Measurements from ENCODE around the gene CNNM1. TPM values are rescaled to one million over a fixed set of nuclear protein-coding genes. Genes with fewer than 3 reads are reported as not detected.

Gene CNNM1
- total and polyA plus RNA-seq, 2 donors (not counting 1 experiment from before 2014, with no cell fraction given) = not detected

DNA sequence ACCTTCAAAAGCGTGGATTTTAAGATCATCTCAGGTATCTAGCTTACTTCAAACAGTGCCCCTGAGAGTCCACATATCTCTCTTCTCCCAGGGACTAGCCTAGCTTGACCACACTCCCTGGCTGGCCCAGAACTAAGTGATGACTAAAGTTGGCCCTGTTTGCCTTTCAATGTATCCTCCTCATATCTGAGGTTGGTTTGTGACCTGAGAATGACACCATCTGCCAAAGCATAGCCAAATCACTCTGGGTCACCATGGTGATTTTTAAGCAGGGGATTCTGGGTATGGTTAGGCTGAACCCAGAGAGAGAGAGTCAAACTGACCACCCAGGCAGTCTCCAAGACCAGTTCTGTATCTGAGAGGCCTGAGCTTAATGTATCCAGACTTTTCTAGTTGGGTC, 16.2 kb downstream of the CNNM1 start:
- POLR2A ChIA-PET = no interaction called here
- no peak overlapping the region for H3K4me3 Mint-ChIP-seq
- DNase-seq = no peak
- WGBS (ENCODE audit: insufficient coverage) = 100% methylated on average over 1 of the region's 1 CpG
- Histone ChIP-seq H3K36me3 (replicated peaks in 1 of 2; ENCODE audit: control extremely low read depth in 1 of 2, control insufficient read depth in 1 of 2, extremely low read depth in 1 of 2, insufficient read depth in 2 of 2, low read length in 1 of 2) (no peaks in the 10 kb centered on the region), H4K20me1 (ENCODE audit: control insufficient read depth, insufficient read depth, low read length, poor library complexity, severe bottlenecking) (no peaks in the 10 kb centered on the region), H3K4me2 (replicated peaks; ENCODE audit: low read depth, low read length, poor library complexity, severe bottlenecking) (no peak overlapping the region), H3K27ac (ENCODE audit: low read length in 2 of 2) (no peak overlapping the region), H3K27me3 (replicated peaks in 1 of 4; ENCODE audit: control extremely low read depth in 1 of 4, control insufficient read depth in 3 of 4, insufficient read depth in 4 of 4, low read length in 3 of 4) (peaks cover 0 to 3% (median 0%) of the 10 kb centered on the region in 4 experiments), H3K79me2 (ENCODE audit: control insufficient read depth, insufficient read depth, low read length) (no peaks in the 10 kb centered on the region), H3K9ac (ENCODE audit: low read length) (no peak overlapping the region), H3K4me1 (ENCODE audit: control insufficient read depth in 2 of 2, insufficient read depth in 2 of 2, low read length in 2 of 2) (no peaks in the 10 kb centered on the region), H3K4me3 (ENCODE audit: control extremely low read depth in 1 of 5, extremely low read depth in 1 of 5, insufficient read depth in 1 of 5, low read depth in 2 of 5, low read length in 4 of 5) (no peak overlapping the region), H2AFZ (ENCODE audit: insufficient read depth, low read depth, low read length, poor library complexity, severe bottlenecking) (no peak overlapping the region), H3K9me3 (ENCODE audit: control extremely low read depth in 1 of 3, control insufficient read depth in 2 of 3, insufficient read depth in 1 of 3, low read length in 2 of 3) (no peaks in the 10 kb centered on the region)
- no peaks in the 10 kb centered on the region for H3K4me1 Mint-ChIP-seq
- intact Hi-C loops (cut with micrococcal nuclease) = no loop called here
- ATAC-seq (ENCODE audit: low read depth) = no peak
- no peaks in the 10 kb centered on the region for H3K9me3 Mint-ChIP-seq (ENCODE audit: insufficient read depth)
- CTCF ChIA-PET = no interaction called here
- no peak for TF ChIP-seq EZH2 (IDR thresholded peaks at IDR 0.05; ENCODE audit: borderline replicate concordance, insufficient read depth, low read depth, low read length, poor library complexity, severe bottlenecking)
- TF ChIP-seq, protein P1, sequence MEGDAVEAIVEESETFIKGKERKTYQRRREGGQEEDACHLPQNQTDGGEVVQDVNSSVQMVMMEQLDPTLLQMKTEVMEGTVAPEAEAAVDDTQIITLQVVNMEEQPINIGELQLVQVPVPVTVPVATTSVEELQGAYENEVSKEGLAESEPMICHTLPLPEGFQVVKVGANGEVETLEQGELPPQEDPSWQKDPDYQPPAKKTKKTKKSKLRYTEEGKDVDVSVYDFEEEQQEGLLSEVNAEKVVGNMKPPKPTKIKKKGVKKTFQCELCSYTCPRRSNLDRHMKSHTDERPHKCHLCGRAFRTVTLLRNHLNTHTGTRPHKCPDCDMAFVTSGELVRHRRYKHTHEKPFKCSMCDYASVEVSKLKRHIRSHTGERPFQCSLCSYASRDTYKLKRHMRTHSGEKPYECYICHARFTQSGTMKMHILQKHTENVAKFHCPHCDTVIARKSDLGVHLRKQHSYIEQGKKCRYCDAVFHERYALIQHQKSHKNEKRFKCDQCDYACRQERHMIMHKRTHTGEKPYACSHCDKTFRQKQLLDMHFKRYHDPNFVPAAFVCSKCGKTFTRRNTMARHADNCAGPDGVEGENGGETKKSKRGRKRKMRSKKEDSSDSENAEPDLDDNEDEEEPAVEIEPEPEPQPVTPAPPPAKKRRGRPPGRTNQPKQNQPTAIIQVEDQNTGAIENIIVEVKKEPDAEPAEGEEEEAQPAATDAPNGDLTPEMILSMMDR (IDR thresholded peaks at IDR 0.05) = no peak
- H3K27ac Mint-ChIP-seq = no peak overlapping the region
- H3K27me3 Mint-ChIP-seq = peaks cover 20% of the 10 kb centered on the region

DNA sequence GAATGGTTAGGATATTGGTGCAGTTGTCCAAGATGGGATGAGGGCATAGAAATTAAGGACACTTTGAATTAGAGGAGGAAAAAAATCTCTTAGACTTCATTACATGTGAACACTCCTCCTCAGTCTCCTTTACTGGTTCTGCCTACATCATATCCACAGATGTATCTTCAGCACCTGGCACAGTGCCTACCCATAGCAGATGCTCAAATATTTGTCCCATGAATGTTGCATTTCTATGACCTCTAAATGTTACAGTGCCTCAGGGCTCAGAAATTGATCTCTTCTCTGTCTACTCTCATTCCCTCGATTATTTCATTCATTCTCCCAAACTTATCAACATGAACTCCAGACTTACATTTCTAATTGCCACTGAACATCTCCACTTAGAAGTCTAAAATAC, 17.1 kb downstream of the CNNM1 start:
- H3K4me3 Mint-ChIP-seq = no peak overlapping the region
- H3K4me2 ChIP-seq (replicated peaks; ENCODE audit: low read depth, low read length, poor library complexity, severe bottlenecking) = no peak overlapping the region
- H3K4me1 Mint-ChIP-seq = no peaks in the 10 kb centered on the region
- H3K9me3 Mint-ChIP-seq (ENCODE audit: insufficient read depth) = no peaks in the 10 kb centered on the region
- H4K20me1 ChIP-seq (ENCODE audit: control insufficient read depth, insufficient read depth, low read length, poor library complexity, severe bottlenecking) = no peaks in the 10 kb centered on the region
- peaks cover 0 to 3% (median 0%) of the 10 kb centered on the region in 4 experiments for H3K27me3 ChIP-seq (replicated peaks in 1 of 4; ENCODE audit: control extremely low read depth in 1 of 4, control insufficient read depth in 3 of 4, insufficient read depth in 4 of 4, low read length in 3 of 4)
- TF ChIP-seq EZH2 (IDR thresholded peaks at IDR 0.05; ENCODE audit: borderline replicate concordance, insufficient read depth, low read depth, low read length, poor library complexity, severe bottlenecking) = no peak
- TF ChIP-seq, protein P1 (IDR thresholded peaks at IDR 0.05) = no peak
- no peak for ATAC-seq (ENCODE audit: low read depth)
- no peak overlapping the region for H2AFZ ChIP-seq (ENCODE audit: insufficient read depth, low read depth, low read length, poor library complexity, severe bottlenecking)
- POLR2A ChIA-PET = no interaction called here
- no peak for DNase-seq
- no peak overlapping the region for H3K27ac ChIP-seq (ENCODE audit: low read length in 2 of 2)
- no peak overlapping the region for H3K9ac ChIP-seq (ENCODE audit: low read length)
- H3K4me3 ChIP-seq (ENCODE audit: control extremely low read depth in 1 of 5, extremely low read depth in 1 of 5, insufficient read depth in 1 of 5, low read depth in 2 of 5, low read length in 4 of 5) = no peak overlapping the region
- CTCF ChIA-PET = no interaction called here
- intact Hi-C loops (cut with micrococcal nuclease) = no loop called here
- WGBS (ENCODE audit: insufficient coverage) = 100% methylated on average over 1 of the region's 1 CpG
- no peaks in the 10 kb centered on the region for H3K4me1 ChIP-seq (ENCODE audit: control insufficient read depth in 2 of 2, insufficient read depth in 2 of 2, low read length in 2 of 2)
- no peaks in the 10 kb centered on the region for H3K36me3 ChIP-seq (replicated peaks in 1 of 2; ENCODE audit: control extremely low read depth in 1 of 2, control insufficient read depth in 1 of 2, extremely low read depth in 1 of 2, insufficient read depth in 2 of 2, low read length in 1 of 2)
- no peaks in the 10 kb centered on the region for H3K9me3 ChIP-seq (ENCODE audit: control extremely low read depth in 1 of 3, control insufficient read depth in 2 of 3, insufficient read depth in 1 of 3, low read length in 2 of 3)
- peaks cover 15% of the 10 kb centered on the region for H3K27me3 Mint-ChIP-seq
- no peaks in the 10 kb centered on the region for H3K79me2 ChIP-seq (ENCODE audit: control insufficient read depth, insufficient read depth, low read length)
- no peak overlapping the region for H3K27ac Mint-ChIP-seq

Data from B cell (primary cell).